ENCODE measurements around the gene TBC1D24.
"Not testable (repeated sequence)": the region's sequence is repeated elsewhere in the genome, so short reads cannot be mapped to it uniquely, and the experiment has no call there.

The TBC1D24 gene

DNA sequence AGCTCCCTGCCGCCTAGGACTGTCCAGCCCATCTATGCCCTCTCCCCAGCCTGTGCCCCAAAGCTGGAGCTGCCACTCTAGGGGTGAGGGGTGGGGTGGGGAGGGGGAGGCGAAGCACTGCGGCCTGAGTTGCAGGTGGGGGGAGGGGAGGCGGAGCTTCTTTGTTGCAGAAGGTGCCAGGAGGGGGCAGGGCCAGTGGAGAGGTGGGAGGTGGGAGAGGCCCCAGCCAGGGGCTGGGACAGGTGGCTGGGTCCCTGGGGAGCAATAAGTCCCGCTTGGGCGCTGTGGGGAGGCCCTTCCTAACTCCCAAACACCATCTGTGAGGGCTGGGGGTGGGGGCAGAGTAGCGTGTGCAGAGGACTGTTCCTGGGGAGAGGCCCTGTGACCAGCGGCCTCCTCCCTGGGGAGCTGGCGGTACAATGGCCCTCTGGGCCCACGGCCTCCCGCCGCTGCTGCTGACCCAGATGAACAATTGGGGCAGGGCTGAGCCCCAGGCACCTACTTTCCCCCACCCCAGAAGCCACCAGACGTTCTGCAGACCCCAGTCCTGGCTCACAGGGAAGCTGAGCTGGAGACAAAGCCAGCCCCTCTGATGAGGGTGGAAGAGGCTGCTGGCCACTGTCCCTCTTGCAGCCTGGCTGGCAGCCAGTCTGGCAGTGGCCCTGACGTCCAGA lies 6.1 kb upstream of the TBC1D24 start:
- no peak for DNase-seq (ENCODE audit: low spot score)

GRCh38 chr16:2469399-2470233 lies 5.3 kb upstream of the TBC1D24 start:
- no peak for DNase-seq (ENCODE audit: low spot score)

GRCh38 chr16:2470234-2470601 lies 4.7 kb upstream of the TBC1D24 start:
- no peak for DNase-seq (ENCODE audit: low spot score)

GRCh38 chr16:2470603-2471015 lies 4.3 kb upstream of the TBC1D24 start:
- DNase-seq (ENCODE audit: low spot score) = no peak

GRCh38 chr16:2471016-2471652 lies 3.8 kb upstream of the TBC1D24 start, which contains the start of gene NTN3:
Gene NTN3 (plus strand): TSS chr16:2471297. CDS start chr16:2471702, 405 bp downstream.
- no peak for DNase-seq (ENCODE audit: low spot score)

DNA sequence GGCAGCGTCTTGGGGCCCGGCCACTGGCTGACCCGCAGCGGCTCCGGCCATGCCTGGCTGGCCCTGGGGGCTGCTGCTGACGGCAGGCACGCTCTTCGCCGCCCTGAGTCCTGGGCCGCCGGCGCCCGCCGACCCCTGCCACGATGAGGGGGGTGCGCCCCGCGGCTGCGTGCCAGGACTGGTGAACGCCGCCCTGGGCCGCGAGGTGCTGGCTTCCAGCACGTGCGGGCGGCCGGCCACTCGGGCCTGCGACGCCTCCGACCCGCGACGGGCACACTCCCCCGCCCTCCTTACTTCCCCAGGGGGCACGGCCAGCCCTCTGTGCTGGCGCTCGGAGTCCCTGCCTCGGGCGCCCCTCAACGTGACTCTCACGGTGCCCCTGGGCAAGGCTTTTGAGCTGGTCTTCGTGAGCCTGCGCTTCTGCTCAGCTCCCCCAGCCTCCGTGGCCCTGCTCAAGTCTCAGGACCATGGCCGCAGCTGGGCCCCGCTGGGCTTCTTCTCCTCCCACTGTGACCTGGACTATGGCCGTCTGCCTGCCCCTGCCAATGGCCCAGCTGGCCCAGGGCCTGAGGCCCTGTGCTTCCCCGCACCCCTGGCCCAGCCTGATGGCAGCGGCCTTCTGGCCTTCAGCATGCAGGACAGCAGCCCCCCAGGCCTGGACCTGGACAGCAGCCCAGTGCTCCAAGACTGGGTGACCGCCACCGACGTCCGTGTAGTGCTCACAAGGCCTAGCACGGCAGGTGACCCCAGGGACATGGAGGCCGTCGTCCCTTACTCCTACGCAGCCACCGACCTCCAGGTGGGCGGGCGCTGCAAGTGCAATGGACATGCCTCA lies 3.1 kb upstream of the TBC1D24 start:
- DNase-seq (ENCODE audit: low spot score) = no peak

GRCh38 chr16:2472488-2472864 lies 2.5 kb upstream of the TBC1D24 start:
- no peak for DNase-seq (ENCODE audit: low spot score)

DNA sequence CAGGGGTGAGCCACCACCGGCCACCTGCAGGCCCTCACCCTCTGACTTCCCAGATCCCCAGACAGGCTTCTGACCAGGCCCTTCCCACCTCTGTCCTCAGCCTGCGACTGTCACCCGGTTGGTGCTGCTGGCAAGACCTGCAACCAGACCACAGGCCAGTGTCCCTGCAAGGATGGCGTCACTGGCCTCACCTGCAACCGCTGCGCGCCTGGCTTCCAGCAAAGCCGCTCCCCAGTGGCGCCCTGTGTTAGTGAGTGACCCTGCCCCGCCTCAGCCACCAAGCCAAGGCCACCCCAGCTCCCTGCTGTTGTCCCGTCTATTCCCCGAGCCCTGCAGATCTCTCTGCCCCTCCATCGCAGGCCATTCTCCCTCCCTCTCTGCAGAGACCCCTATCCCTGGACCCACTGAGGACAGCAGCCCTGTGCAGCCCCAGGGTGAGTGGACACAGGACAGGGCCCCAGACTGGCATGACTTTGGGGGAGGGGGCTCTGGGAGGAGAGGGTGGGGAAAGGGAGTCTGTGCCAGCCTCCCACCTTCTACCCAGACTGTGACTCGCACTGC lies 2.0 kb upstream of the TBC1D24 start:
- no peak for DNase-seq (ENCODE audit: low spot score)

DNA sequence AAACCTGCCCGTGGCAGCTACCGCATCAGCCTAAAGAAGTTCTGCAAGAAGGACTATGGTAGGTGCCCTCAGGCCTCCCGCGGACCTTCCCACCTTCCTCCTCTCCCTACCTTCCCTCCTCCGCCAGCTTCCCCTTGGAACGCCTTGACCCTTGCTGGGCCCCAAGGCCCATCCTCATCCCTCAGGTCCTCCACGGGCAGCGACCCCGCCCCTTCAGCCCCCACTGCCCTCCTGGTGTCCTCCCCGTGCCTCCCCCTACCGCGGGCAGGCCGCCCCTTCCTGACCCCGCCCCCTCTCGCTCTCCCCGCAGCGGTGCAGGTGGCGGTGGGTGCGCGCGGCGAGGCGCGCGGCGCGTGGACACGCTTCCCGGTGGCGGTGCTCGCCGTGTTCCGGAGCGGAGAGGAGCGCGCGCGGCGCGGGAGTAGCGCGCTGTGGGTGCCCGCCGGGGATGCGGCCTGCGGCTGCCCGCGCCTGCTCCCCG lies 1.4 kb upstream of the TBC1D24 start:
- no peak for DNase-seq (ENCODE audit: low spot score)

DNA sequence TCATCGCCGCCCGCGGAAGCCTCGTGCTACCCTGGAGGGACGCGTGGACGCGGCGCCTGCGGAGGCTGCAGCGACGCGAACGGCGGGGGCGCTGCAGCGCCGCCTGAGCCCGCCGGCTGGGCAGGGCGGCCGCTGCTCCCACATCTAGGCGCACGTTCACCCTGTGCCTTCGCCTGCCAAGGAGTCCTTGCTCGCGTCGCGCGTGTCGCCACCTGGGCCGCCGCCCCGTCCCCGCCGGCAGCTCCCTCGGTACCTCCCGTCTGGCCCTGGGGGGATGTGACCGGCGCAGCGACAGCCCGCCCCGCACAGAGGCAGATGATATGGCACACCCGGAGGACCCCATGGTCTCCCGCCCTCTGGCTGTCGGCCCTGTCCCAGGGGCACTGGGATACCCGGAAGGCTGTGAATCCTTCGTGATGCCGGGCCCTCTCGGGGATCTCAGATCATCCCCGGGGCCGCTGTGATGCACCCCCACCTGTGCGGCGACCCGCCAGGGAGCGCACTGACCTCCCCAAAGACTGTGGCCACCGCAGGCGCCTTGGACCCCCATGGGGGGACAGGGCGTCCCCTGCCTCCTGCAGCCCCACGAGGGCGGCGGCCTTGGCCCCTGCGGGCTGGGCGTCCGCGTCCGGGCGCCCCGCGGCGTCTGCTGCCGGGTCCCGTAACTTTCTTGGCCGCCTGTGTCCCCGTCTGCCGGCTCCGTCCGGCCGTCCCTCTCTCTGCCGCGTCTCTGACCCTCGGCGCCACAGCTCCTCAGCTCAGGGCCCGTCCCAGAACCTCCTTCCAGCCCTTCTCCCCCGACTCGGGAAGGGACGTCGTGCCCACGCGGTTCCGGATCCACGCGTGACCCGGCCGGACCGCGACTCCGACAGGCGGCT lies 689 bp upstream of the TBC1D24 start:
- DNase-seq (ENCODE audit: low spot score) = peak; percentile 70

DNA sequence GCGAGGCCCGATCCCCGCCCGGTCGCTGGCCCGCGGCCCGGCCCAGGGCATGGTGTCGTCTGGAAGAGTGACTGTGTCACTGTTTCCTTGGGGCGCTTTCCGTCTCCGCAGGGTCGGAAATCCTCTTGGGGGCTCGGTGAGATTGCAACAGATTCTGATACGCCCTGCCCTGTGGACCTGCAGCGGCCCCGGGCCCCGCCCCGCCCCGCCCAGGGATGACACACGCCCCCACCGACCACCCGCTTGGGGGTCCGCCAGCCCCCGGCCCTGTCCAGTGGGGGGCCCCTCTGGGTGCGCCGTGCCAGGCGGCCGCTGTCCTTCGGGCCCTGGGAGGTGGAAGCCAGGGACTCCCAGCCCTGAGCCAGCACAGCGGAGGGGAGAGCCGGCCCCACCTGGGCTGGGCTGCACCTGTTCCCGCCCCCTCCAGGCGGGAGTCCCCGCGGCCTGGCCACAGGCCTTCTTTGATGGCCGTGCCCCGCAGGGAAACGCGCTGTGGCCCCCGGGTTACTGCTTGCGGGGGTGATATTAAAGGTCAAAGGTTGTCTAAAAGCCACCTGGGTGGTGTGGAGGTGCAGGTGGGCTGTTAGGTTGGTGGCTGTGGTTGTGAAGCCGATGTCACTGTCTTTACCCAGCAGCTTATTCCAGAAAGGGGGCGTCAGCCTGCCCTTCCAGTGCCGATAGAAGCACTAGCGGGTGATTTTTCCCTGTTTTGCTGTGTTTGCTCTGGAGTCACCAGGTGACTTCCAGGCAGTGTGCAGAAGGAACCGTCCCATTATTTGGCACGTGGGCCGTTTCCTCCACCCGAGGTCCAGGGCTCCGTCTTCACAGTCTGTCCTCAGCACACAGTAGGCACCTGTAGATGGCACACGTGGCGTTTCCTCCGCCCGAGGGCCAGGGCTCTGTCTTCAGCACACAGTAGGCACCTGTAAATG lies 752 bp downstream of the TBC1D24 start:
- DNase-seq (ENCODE audit: low spot score) = peak; percentile 32

- no peak for DNase-seq (ENCODE audit: low spot score)
Observed at GRCh38 chr16:2476345-2476720, 1.4 kb downstream of the TBC1D24 start.

DNA sequence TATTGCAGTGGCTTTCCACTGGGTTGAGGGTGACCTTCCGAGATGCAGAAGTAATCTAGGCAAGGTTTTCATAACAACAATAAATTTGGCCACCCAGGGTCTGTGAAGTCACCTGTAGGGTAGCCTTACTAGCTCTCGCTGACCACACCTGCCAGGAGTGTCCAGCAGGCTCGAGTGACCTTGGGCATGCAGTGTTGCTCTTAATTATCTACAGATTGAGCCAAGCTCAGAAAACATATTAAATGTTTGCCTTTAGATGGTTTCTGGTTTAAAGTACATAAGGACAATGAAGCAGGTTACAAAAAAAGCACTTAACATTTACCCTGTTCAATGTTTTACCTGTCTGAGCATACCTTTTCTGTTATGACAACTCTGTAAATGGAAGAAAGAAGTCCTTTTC lies 1.8 kb downstream of the TBC1D24 start:
- no peak for DNase-seq (ENCODE audit: low spot score)

GRCh38 chr16:2477327-2477726 lies 2.4 kb downstream of the TBC1D24 start:
- no peak for DNase-seq (ENCODE audit: low spot score)

DNA sequence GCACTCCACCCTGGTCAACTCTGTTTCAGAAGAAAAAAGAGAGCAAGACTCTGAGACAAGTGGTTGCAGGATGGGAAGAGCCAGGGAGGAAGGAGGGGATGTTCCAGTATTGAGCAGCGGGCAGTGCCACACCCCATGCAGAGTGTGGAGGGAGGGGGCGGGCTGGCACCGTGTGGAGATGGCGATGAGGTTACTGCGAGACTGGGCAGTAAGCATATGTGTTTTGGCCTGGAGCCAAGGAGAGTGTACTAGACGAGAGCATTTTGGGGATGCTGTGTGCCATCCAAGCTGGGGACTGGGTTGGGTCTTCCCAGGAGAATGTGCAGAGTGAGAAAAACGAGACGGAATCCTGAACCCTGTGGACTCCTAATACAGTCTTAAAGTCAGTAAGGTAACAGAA lies 3.4 kb downstream of the TBC1D24 start:
- DNase-seq (ENCODE audit: low spot score) = no peak

DNA sequence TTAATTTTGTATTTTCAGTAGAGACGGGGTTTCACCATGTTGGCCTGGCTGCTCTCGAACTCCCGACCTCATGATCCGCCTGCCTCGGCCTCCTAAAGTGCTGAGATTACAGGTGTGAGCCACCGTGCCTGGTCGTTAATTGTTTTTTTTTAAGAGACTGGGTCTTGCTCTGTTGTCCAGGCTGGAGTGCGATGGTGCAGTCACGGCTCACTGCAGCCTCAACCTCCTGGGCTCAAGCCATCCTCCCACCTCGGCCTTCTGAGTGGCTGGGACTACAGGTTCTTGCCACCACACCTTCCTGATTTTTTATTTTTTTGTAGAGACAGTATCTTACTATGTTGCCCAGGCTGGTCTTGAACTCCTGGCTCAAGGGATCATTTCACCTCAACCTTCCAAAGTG lies 5.1 kb downstream of the TBC1D24 start:
- not testable (repeated sequence) for DNase-seq (ENCODE audit: low spot score)

GRCh38 chr16:2480948-2481347 lies 6.0 kb downstream of the TBC1D24 start:
- DNase-seq (ENCODE audit: low spot score) = no peak

GRCh38 chr16:2481676-2482075 lies 6.7 kb downstream of the TBC1D24 start:
- DNase-seq (ENCODE audit: low spot score) = no peak

DNA sequence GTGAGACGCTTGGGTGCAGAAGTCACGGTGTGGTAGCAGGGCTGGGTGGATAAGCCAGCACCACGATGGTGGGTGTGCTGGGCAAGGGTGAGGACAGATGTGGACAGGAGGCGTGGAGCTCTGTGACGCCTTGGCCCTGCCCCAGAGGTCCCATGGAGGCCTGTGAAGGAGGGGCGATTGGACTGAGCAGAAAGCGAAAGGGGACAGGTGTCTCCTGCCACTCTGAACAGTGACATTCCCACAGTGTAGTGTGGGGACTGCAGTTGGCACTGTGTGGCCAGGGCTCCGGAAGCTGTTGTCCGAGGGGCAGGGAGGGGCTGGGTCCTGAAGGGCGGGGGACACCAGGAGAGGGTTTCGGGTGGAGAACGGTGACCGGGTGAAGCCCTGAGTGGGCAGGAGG lies 7.3 kb downstream of the TBC1D24 start:
- DNase-seq (ENCODE audit: low spot score) = no peak

Measured in LoVo (cell line).